Ovary (tissue), 9 donors: ENCODE results near the gene CNTFR. TPM values are rescaled to one million over a fixed set of nuclear protein-coding genes. Genes with fewer than 3 reads are reported as not detected.

Experiments
- DNase-seq, 5 donors: peaks; one replicate each; pipeline ENCODE4 v3.0.0-alpha.2; 2019 to 2020
- H3K27ac ChIP-seq, 2 donors: fragments of 200-600 bp; one replicate each; pipeline versions ENCODE4 v1.5.1 to v1.8.0; 2019 to 2022
- H3K27me3 ChIP-seq: fragments of 200-600 bp; one replicate; pipeline ENCODE4 v1.8.0; 2022
- H3K36me3 ChIP-seq: fragments of 200-600 bp; sonication (generic); one replicate; pipeline ENCODE4 v1.5.1; 2019
- H3K4me1 ChIP-seq: one replicate; pipeline ENCODE4 v1.8.1; 2013; ENCODE audit warnings: mild to moderate bottlenecking, moderate library complexity; ENCODE audit not compliant: insufficient read depth
- H3K4me3 ChIP-seq: fragments of 200-600 bp; sonication (generic); one replicate; pipeline ENCODE4 v1.5.1; 2017
- H3K9me3 ChIP-seq, 2 donors: fragments of 200-600 bp in 1 of 2; sonication (generic) in 1 of 2; one replicate each; pipeline versions ENCODE4 v1.5.1 to v1.8.1; 2013 to 2019; ENCODE audit warnings: mild to moderate bottlenecking in 1 of 2, moderate library complexity in 1 of 2
- CTCF ChIP-seq, 3 donors: fragments of 450-650 bp in 2 of 3; fragments of 200-600 bp in 1 of 3; IDR thresholded peaks; one replicate each; pipeline versions ENCODE4 v1.5.1 to v1.8.0; 2016 to 2022; ENCODE audit warnings: antibody characterized with exemption in 3 of 3, mild to moderate bottlenecking in 1 of 3
- EP300 ChIP-seq: sonication (generic); formaldehyde crosslinking; IDR thresholded peaks from one replicate; pipeline ENCODE4 v1.6.1; 2017; ENCODE audit warnings: antibody characterized with exemption
- POLR2A ChIP-seq: fragments of 450-650 bp; IDR thresholded peaks from one replicate; pipeline ENCODE4 v1.6.1; 2017; ENCODE audit warnings: antibody characterized with exemption, mild to moderate bottlenecking, moderate library complexity
- WGBS, 3 donors: extraction: QIAGEN DNeasy Blood & Tissue Kit in 1 of 3; methylation state at CpG; one replicate each; pipeline versions ENCODE4 v1.1.5 to v1.1.7; 2013 to 2017; 5-methylcytosine and 5-hydroxymethylcytosine counted together
- intact Hi-C, 4 donors: fragments of 100-400 bp; cut with DNase I; formaldehyde crosslinking; loops; one replicate each; pipeline versions ENCODE4 v1.11.0 to v1.15.1; 2022 to 2023
- polyA plus RNA-seq, 2 donors: library from polyadenylated mRNA; stranded (reverse); fragments of 200-250 nt in 1 of 2; fragments of 350-450 nt in 1 of 2; fragmentation: Illumina TruSeq in 1 of 2; extraction: RNeasy Lipid Tissue Mini Kit (QIAGEN cat#74804) in 1 of 2; gene quantifications; one replicate each; pipeline ENCODE4 v1.2.3, GENCODE V29; 2013 to 2014
- total RNA-seq, 7 donors: library from RNA; depleted of rRNA in 2 of 7; stranded (reverse); fragments of >200 nt in 2 of 7; fragmentation: NEBNext Ultra II Directional in 3 of 7; extraction: Animal tissue kit (Norgen Biotek cat#: 25700) in 3 of 7; gene quantifications; one replicate each; pipeline versions ENCODE4 v1.1.0 to v1.2.4, GENCODE V29; 2016 to 2023
- donor health status: DM: no; HTN: no; CAD: no; lungs with moderate emphysema.
- donor health status: DM: no; HTN: no; CAD: no.
- donor health status: Bipolar disorder and iron deficiency.
- donor health status: DM: yes; HTN: yes; CAD: no.
- donor health status: DM: no; HTN: no; CAD: no.
- donor health status: DM: yes; HTN: yes; CAD: no.

CNTFR gene
- total and polyA plus RNA-seq, 9 donors: 1.2 to 4.7 (median 2.6) TPM

GRCh38 chr9:34620061-34620994, 30.8 kb upstream of the CNTFR start, which contains the start of gene DCTN3:
Gene DCTN3, minus strand, starts transcription at chr9:34620495. Its CDS starts 31 bp downstream, at chr9:34620464.
- peak within 1 kb of the TSS; percentile 72 for H3K4me3 ChIP-seq
- H3K36me3 ChIP-seq: no peaks in the 10 kb centered on the region
- peaks cover 6% of the 10 kb centered on the region for H3K4me1 ChIP-seq
- peak; percentile 21 for TF ChIP-seq POLR2A
- no peak for TF ChIP-seq EP300
- WGBS, 3 donors: 3 to 4% (median 4%) methylated on average over 43 of the region's 43 CpGs
- no peaks in the 10 kb centered on the region for H3K9me3 ChIP-seq
- DNase-seq: peak; percentile 88 to 95 (median 91)
- H3K27me3 ChIP-seq: no peaks in the 10 kb centered on the region
- intact Hi-C loops: no loop called here
- no peak within 1 kb of the TSS for H3K27ac ChIP-seq

- Histone ChIP-seq H3K4me3 (no peak overlapping the region), H3K27ac (no peak overlapping the region), H3K27me3 (no peaks in the 10 kb centered on the region), H3K36me3 (no peaks in the 10 kb centered on the region), H3K9me3 (no peaks in the 10 kb centered on the region), H3K4me1 (peaks cover 14% of the 10 kb centered on the region)
- TF ChIP-seq CTCF (IDR thresholded peaks at IDR 0.05) (no peak), EP300 (no peak), POLR2A (no peak)
- no peak for DNase-seq
- 81 to 90% (median 89%) methylated on average over 2 of the region's 2 CpGs for WGBS, 3 donors
- intact Hi-C loops: no loop called here
These were observed 25.6 kb upstream of the CNTFR start for GRCh38 chr9:34615132-34615531.

- intact Hi-C loops: no loop called here
- H3K4me3 ChIP-seq: peak overlapping the region; percentile 64
- peaks cover 9% of the 10 kb centered on the region for H3K4me1 ChIP-seq
- no peaks in the 10 kb centered on the region for H3K27me3 ChIP-seq
- WGBS, 3 donors: 2 to 4% (median 3%) methylated on average over 15 of the region's 15 CpGs
- H3K27ac ChIP-seq: no peak overlapping the region
- H3K36me3 ChIP-seq: no peaks in the 10 kb centered on the region
- TF ChIP-seq CTCF (IDR thresholded peaks at IDR 0.05) (peak; percentile 64 to 80 (median 68)), EP300 (no peak)
- no peaks in the 10 kb centered on the region for H3K9me3 ChIP-seq
- DNase-seq: peak; percentile 69 to 84 (median 79)
These were observed 23.4 kb upstream of the CNTFR start for GRCh38 chr9:34612788-34613390.

- Histone ChIP-seq H3K4me3 (peak within 1 kb of the TSS; percentile 64), H3K27me3 (no peaks in the 10 kb centered on the region), H3K27ac (peak within 1 kb of the TSS; percentile 61 to 82), H3K9me3 (no peaks in the 10 kb centered on the region), H3K36me3 (no peaks in the 10 kb centered on the region), H3K4me1 (peaks cover 9% of the 10 kb centered on the region)
- TF ChIP-seq EP300 (no peak), POLR2A (peak; percentile 76), CTCF (IDR thresholded peaks at IDR 0.05) (no peak)
- 0 to 1% (median 1%) methylated on average over 51 to 77 of the region's 77 CpGs for WGBS, 3 donors
- DNase-seq: peak; percentile 84 to 89 (median 87)
- intact Hi-C loops: no loop called here
These were observed 22.6 kb upstream of the CNTFR start, which contains the start of gene RPP25L for GRCh38 chr9:34611811-34612787. Gene RPP25L, minus strand, starts transcription at chr9:34612097. Its CDS starts 801 bp downstream, at chr9:34611296.
